HEK293T (cell line): ENCODE results near the gene NCF4.

Experiments used
- ARNT ChIP-seq: fragments of 450-650 bp; IDR thresholded peaks from 2 replicates; pipeline ENCODE4 v1.6.1; 2017; ENCODE audit warnings: mild to moderate bottlenecking
- BHLHE40 ChIP-seq: fragments of 450-650 bp; IDR thresholded peaks from 2 replicates; pipeline ENCODE4 v1.6.1; 2016; ENCODE audit warnings: mild to moderate bottlenecking, moderate library complexity, borderline replicate concordance
- CTBP1 ChIP-seq: fragments of 450-650 bp; IDR thresholded peaks from 2 replicates; pipeline ENCODE4 v1.6.1; 2016; ENCODE audit warnings: borderline replicate concordance
- ELF4 ChIP-seq: fragments of 450-650 bp; IDR thresholded peaks from 2 replicates; pipeline ENCODE4 v1.6.1; 2017; ENCODE audit warnings: antibody characterized with exemption
- FOXA1 ChIP-seq: fragments of 450-650 bp; IDR thresholded peaks from 2 replicates; pipeline ENCODE4 v1.6.1; 2016; ENCODE audit warnings: mild to moderate bottlenecking
- L3MBTL2 ChIP-seq: fragments of 450-650 bp; conservative IDR thresholded peaks from 2 replicates; pipeline ENCODE4 v1.6.1; 2016; ENCODE audit warnings: mild to moderate bottlenecking
- SP1 ChIP-seq: fragments of 450-650 bp; IDR thresholded peaks from 2 replicates; pipeline ENCODE4 v1.6.1; 2017
- ZNF384 ChIP-seq: fragments of 450-650 bp; IDR thresholded peaks from 2 replicates; pipeline ENCODE4 v1.6.1; 2016

DNA sequence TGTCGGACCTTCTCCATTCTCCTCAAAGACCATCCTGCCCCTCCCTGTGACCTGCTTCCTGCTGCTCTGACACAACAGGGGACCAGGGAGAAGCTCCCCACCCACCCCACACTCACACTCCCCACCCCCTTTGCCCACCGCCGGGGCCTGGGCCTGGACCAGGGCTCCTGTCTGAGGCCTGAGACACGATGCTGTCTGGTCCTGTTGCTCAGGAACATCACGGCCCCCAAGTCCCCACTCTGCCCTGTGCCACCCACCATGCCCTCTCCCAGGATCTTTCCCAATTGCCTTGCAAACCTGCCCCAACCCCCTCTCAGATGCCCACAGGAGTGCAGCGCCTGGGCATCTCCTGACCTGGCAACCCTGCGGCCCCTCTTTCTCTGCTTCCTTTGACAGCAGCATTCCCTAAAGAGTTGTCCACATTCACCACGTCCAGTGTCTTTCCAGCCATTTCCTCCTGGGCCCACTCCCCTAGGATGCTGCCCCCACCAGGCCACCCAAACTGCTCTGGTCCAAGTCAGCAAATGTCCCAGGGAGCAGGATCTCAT is 63.4 kb downstream of the NCF4 start:
- TF ChIP-seq L3MBTL2 (no peak), ARNT (no peak), SP1 (no peak), CTBP1 (no peak), ZNF384 (no peak), FOXA1 (no peak), BHLHE40 (no peak), ELF4 (no peak)
